Measurements from ENCODE around the gene COMMD6. TPM values are rescaled to one million over a fixed set of nuclear protein-coding genes. Genes with fewer than 3 reads are reported as not detected.
A peak's percentile ranks its signal among the peaks of the same experiment; 100 is the strongest.

Gene COMMD6
- polyA plus RNA-seq, 3 donors, result 49.1 to 238 (median 75.2) TPM

DNA sequence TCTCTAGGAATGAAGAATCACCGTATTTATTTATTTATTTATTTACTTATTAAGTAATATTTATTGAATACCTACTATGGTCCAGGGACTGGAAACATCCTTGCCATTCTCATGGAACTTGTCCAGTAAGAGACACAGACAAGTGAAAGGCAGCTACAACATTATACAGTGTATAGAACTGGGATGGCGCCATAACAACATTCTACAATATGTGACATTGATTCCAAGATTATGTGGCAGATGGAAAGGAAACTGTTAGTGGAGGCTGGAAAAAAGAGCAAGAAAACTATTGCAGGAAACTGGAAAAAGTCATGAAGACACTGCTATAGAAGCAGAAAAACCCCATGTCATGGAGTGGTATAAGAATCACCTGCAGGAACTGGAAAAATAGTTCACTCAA lies 46.3 kb downstream of the COMMD6 start:
- 82 to 91% (median 89%) methylated on average over 2 of the region's 2 CpGs for WGBS, 3 donors

GRCh38 chr13:75489502-75490263 lies 48.0 kb downstream of the COMMD6 start:
- H3K27ac ChIP-seq (ENCODE audit: low read depth, low read length), result no peak overlapping the region
- 28 to 57% (median 54%) methylated on average over 10 of the region's 10 CpGs for WGBS, 3 donors

More for the DNA sequence above, 46.3 kb downstream of the COMMD6 start:
- no peak overlapping the region for H3K27ac ChIP-seq (ENCODE audit: low read depth, low read length)

DNA sequence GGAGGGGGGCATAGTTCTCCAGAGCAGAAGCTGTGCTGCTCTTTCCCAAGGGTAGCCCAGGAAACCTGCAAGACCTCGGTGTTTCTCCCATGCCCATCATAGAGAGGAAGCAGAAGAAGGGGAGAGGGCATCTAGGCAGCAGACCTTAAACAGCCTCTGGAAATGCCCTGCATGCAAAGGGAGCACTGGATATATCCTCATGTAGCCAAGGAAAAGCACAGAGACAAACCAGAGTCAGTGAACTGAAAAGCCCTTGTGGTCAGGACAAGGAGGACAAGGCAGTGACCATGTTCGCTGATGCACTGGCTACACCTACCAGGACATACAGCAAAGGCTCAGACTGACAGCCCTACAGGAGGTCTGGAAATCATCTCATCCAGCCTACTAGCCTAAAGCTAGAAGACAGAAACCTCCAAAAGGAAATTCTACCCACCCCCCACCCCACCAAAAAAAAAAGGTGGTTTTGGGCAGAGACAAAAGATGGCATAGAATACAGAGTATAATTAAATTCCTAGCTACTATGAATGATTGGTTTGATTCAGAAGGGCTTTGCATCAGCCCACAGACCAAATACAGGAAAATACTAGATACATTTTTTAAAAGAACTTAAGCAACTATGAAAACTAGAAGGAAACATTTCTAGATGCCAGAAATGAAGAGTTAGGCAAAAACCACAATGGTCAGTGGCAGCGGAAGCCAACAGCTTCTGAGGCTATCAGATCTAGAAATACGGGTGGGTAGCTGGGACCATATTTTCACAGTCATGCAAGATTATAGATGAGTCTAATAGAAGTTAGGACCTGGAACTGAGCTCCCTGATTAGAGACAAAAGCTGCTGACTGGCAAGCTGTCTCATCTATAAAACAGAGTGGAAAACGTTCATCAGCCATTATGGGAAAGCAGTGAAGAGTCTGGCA lies 51.2 kb downstream of the COMMD6 start:
- WGBS, 3 donors, result 44 to 72% (median 47%) methylated on average over 5 of the region's 5 CpGs

GRCh38 chr13:75485286-75486062 lies 52.2 kb downstream of the COMMD6 start:
- WGBS, 3 donors, result 87 to 90% (median 88%) methylated on average over 1 of the region's 1 CpG

More for the DNA sequence above, 51.2 kb downstream of the COMMD6 start:
- no peak overlapping the region for H3K27ac ChIP-seq (ENCODE audit: low read depth, low read length)

DNA sequence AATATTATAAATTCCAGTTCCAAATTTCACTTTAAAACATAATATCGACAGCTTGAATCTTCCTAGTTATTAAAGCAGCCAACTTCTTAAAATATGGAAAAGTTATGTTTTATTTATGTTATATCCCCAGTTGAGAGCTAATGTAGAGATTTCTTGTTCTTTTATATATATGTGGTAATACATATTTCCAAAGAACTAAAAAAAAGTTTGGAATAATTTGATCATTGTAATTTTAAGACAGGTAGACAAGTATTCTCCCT lies 54.9 kb downstream of the COMMD6 start:
- H3K27ac ChIP-seq (ENCODE audit: low read depth, low read length), result no peak overlapping the region
- WGBS, 3 donors, result 0 to 7% (median 0%) methylated on average over 1 of the region's 1 CpG

More at GRCh38 chr13:75485286-75486062, 52.2 kb downstream of the COMMD6 start:
- no peak overlapping the region for H3K27ac ChIP-seq (ENCODE audit: low read depth, low read length)

- WGBS, 3 donors, result 0 to 1% (median 0%) methylated on average over 57 to 58 of the region's 58 CpGs
- peak within 1 kb of the TSS; percentile 24 for H3K27ac ChIP-seq (ENCODE audit: low read depth, low read length)
Measured at GRCh38 chr13:75482070-75482819, 55.4 kb downstream of the COMMD6 start, which contains the start of gene TBC1D4. Gene TBC1D4 (minus strand): TSS chr13:75482169. CDS start chr13:75481767, 402 bp downstream.

DNA sequence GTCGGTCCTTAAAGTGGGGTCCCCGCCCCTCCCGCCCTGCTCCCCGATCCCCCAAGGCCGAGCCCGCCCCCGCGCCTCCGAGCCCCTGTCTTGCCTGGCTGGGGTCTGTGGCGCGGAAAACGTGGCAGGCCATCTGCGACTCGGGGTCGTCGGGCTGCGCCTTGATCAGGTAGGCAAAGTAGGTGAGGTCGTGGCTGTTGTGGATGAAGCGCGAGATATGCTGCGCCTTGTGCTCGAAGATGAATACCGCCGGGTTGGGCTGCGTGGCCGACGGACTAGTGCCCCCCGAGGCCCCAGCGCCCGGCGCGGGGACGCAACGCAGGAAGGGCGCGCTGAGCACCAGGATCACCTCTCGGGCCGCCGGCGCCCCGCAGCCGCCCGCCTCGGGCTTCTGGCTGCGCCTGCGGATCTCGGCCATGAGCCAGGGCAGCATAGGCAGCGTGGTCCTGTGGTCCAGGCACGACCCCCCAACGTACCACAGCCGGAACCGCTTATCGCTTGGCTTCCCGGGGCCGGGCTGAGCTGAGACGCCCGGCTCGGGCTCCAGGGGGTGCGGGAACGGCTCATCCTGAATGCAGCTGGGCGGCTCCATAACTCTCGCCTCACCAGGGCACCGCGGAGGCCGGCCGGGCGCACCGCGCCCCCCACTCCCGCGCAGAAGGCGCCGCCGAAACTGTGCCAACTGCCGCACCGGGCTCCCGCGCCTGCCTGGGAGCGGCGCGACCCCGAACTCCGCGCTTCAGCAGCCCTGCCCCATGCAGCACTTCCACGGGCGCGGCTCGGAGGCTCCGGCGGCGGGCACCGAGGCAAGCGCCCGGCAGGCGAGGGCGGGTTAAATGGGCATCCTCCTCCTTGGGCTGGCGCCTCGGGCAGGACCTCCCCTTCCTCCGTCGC lies 56.2 kb downstream of the COMMD6 start:
- H3K27ac ChIP-seq (ENCODE audit: low read depth, low read length), result peak overlapping the region; percentile 24
- WGBS, 3 donors, result 0% methylated on average over 81 to 100 of the region's 100 CpGs

GRCh38 chr13:75480671-75481175 lies 56.9 kb downstream of the COMMD6 start:
- no peak overlapping the region for H3K27ac ChIP-seq (ENCODE audit: low read depth, low read length)
- 0 to 1% (median 1%) methylated on average over 47 to 48 of the region's 48 CpGs for WGBS, 3 donors

GRCh38 chr13:75479102-75479740 lies 58.4 kb downstream of the COMMD6 start:
- no peak overlapping the region for H3K27ac ChIP-seq (ENCODE audit: low read depth, low read length)
- WGBS, 3 donors, result 53 to 65% (median 59%) methylated on average over 5 of the region's 5 CpGs

- 91 to 95% (median 93%) methylated on average over 4 of the region's 4 CpGs for WGBS, 3 donors
- H3K27ac ChIP-seq (ENCODE audit: low read depth, low read length), result no peak overlapping the region
Measured at GRCh38 chr13:75478659-75479058, 59.0 kb downstream of the COMMD6 start.

Other genes starting within 250 kb of the COMMD6 start
- 10 to 100 TPM in 2 of 3 donors, 1 to 10 TPM in 1; 5.2 to 13.9 (median 11.8) TPM for gene TBC1D4, start 55.7 kb downstream of the COMMD6 start, polyA plus RNA-seq
- gene UCHL3, start 11.9 kb upstream of the COMMD6 start, polyA plus RNA-seq, result 10 to 100 TPM; 21.1 to 28.5 (median 24.4) TPM
- 10 to 100 TPM in 1 of 3 donors, 1 to 10 TPM in 2; 2.4 to 10.4 (median 5.0) TPM for gene LMO7, start 98.5 kb upstream of the COMMD6 start, polyA plus RNA-seq

Data from adipose tissue (tissue), 3 donors.